H9 (cell line): ENCODE measurements around the gene CKB. TPM values are rescaled to one million over a fixed set of nuclear protein-coding genes. Genes with fewer than 3 reads are reported as not detected.

Source experiments
- DNase-seq: peaks from one replicate; pipeline ENCODE4 v3.0.0-alpha.2; 2017
- H2AFZ ChIP-seq: one replicate; pipeline ENCODE4 v1.6.1; 2013; ENCODE audit warnings: mild to moderate bottlenecking, low read length, control low read depth, moderate library complexity
- H2AK5ac ChIP-seq: 2 replicates; pipeline ENCODE4 v1.6.1; 2013; ENCODE audit warnings: low read length, control low read depth, mixed read lengths; ENCODE audit not compliant: insufficient read length
- H2BK120ac ChIP-seq: one replicate; pipeline ENCODE4 v1.6.1; 2013; ENCODE audit warnings: low read depth, mild to moderate bottlenecking, low read length, control low read depth, inconsistent platforms; ENCODE audit not compliant: poor library complexity, severe bottlenecking
- H2BK12ac ChIP-seq: 2 replicates; pipeline ENCODE4 v1.6.1; 2013; ENCODE audit warnings: low read length, control low read depth, mixed read lengths, low read depth; ENCODE audit not compliant: insufficient read length
- H2BK15ac ChIP-seq: 2 replicates; pipeline ENCODE4 v1.6.1; 2013; ENCODE audit warnings: low read depth, low read length, control low read depth
- H2BK20ac ChIP-seq: one replicate; pipeline ENCODE4 v1.6.1; 2013; ENCODE audit warnings: low read depth, mild to moderate bottlenecking, low read length, control low read depth, inconsistent platforms; ENCODE audit not compliant: poor library complexity, severe bottlenecking
- H2BK5ac ChIP-seq: 2 replicates; pipeline ENCODE4 v1.6.1; 2013; ENCODE audit warnings: low read length, control low read depth, mixed read lengths; ENCODE audit not compliant: insufficient read length
- H3K14ac ChIP-seq: 2 replicates; pipeline ENCODE4 v1.6.1; 2013; ENCODE audit warnings: low read length, control low read depth; ENCODE audit not compliant: insufficient read depth
- H3K18ac ChIP-seq: 2 replicates; pipeline ENCODE4 v1.6.1; 2013; ENCODE audit warnings: low read depth, mild to moderate bottlenecking, mixed read lengths, low read length, control low read depth; ENCODE audit not compliant: insufficient read length
- H3K23ac ChIP-seq: 2 replicates; pipeline ENCODE4 v1.6.1; 2013; ENCODE audit warnings: low read length, control low read depth, mixed read lengths, low read depth; ENCODE audit not compliant: insufficient read length
- H3K23me2 ChIP-seq: 2 replicates; pipeline ENCODE4 v1.6.1; 2013; ENCODE audit warnings: low read depth, mild to moderate bottlenecking, mixed read lengths, low read length, control low read depth; ENCODE audit not compliant: insufficient read length, poor library complexity, severe bottlenecking
- H3K27ac ChIP-seq: 2 replicates; pipeline ENCODE4 v1.5.1; 2013; ENCODE audit warnings: low read length, control low read depth, mixed read lengths, low read depth; ENCODE audit not compliant: insufficient read length
- H3K27me3 ChIP-seq: 2 replicates; pipeline ENCODE4 v1.6.1; 2013; ENCODE audit warnings: low read length, control low read depth, inconsistent platforms; ENCODE audit not compliant: insufficient read depth
- H3K4ac ChIP-seq: 2 replicates; pipeline ENCODE4 v1.6.1; 2013; ENCODE audit warnings: low read depth, mild to moderate bottlenecking, control low read depth, inconsistent platforms, low read length, moderate library complexity
- H3K4me1 ChIP-seq: 2 replicates; pipeline ENCODE4 v1.6.1; 2013; ENCODE audit warnings: low read length, control low read depth, inconsistent platforms; ENCODE audit not compliant: insufficient read depth
- H3K4me2 ChIP-seq: 2 replicates; pipeline ENCODE4 v1.6.1; 2013; ENCODE audit warnings: low read length, control low read depth, mixed read lengths; ENCODE audit not compliant: insufficient read length, insufficient read depth
- H3K56ac ChIP-seq: 2 replicates; pipeline ENCODE4 v1.6.1; 2013; ENCODE audit warnings: low read depth, mild to moderate bottlenecking, mixed read lengths, low read length, control low read depth; ENCODE audit not compliant: insufficient read length
- H3K79me1 ChIP-seq: 2 replicates; pipeline ENCODE4 v1.6.1; 2013; ENCODE audit warnings: low read depth, mild to moderate bottlenecking, moderate library complexity, low read length, control low read depth, inconsistent platforms; ENCODE audit not compliant: insufficient read depth, poor library complexity, severe bottlenecking
- H3K79me2 ChIP-seq: 2 replicates; pipeline ENCODE4 v1.6.1; 2013; ENCODE audit warnings: low read length, control low read depth, inconsistent platforms; ENCODE audit not compliant: insufficient read depth
- H3K9ac ChIP-seq: 2 replicates; pipeline ENCODE4 v1.6.1; 2013; ENCODE audit warnings: low read length, control low read depth, mixed read lengths; ENCODE audit not compliant: insufficient read length; ENCODE audit errors: extremely low read depth
- H3K9me3 ChIP-seq: one replicate; pipeline ENCODE4 v1.6.1; 2013; ENCODE audit warnings: low read depth, low read length, inconsistent platforms; ENCODE audit not compliant: control insufficient read depth
- H3T11ph ChIP-seq: one replicate; pipeline ENCODE4 v1.6.1; 2013; ENCODE audit warnings: mild to moderate bottlenecking, low read length, control low read depth, inconsistent platforms
- H4K20me1 ChIP-seq: one replicate; pipeline ENCODE4 v1.6.1; 2013; ENCODE audit not compliant: control insufficient read depth, insufficient read length, insufficient read depth
- H4K5ac ChIP-seq: 2 replicates; pipeline ENCODE4 v1.6.1; 2013; ENCODE audit warnings: low read depth, mild to moderate bottlenecking, mixed read lengths, low read length, control low read depth; ENCODE audit not compliant: insufficient read length
- H4K8ac ChIP-seq: replicated peaks from 2 replicates; pipeline ENCODE4 v1.6.1; 2013; ENCODE audit warnings: low read length, control low read depth, mixed read lengths, low read depth; ENCODE audit not compliant: insufficient read length
- H4K91ac ChIP-seq: 2 replicates; pipeline ENCODE4 v1.6.1; 2013; ENCODE audit warnings: low read depth, mild to moderate bottlenecking, moderate library complexity, mixed read lengths, low read length, control low read depth; ENCODE audit not compliant: insufficient read length
- H3K27ac Mint-ChIP-seq, 3 experiments: 2 replicates in 2 of 3; 3 replicates in 1 of 3; pipeline ENCODE4 v1.8.0; 2020 to 2021; ENCODE audit warnings: mixed read lengths in 3 of 3, mild to moderate bottlenecking in 1 of 3, moderate library complexity in 1 of 3
- H3K27me3 Mint-ChIP-seq: 2 replicates; pipeline ENCODE4 v1.8.0; 2021; ENCODE audit warnings: low read depth, mild to moderate bottlenecking, moderate library complexity, mixed read lengths
- H3K36me3 Mint-ChIP-seq, 3 experiments: 2 replicates in 2 of 3; 3 replicates in 1 of 3; pipeline ENCODE4 v1.8.0; 2020 to 2021; ENCODE audit warnings: low read depth in 3 of 3, mixed read lengths in 3 of 3; ENCODE audit not compliant: insufficient read depth in 1 of 3
- H3K4me1 Mint-ChIP-seq, 2 experiments: 2 replicates each; pipeline ENCODE4 v1.8.0; 2020; ENCODE audit warnings: mixed read lengths in 2 of 2
- H3K4me3 Mint-ChIP-seq, 2 experiments: 2 replicates in 1 of 2; 3 replicates in 1 of 2; pipeline ENCODE4 v1.8.0; 2020 to 2021; ENCODE audit warnings: mild to moderate bottlenecking in 2 of 2, mixed read lengths in 2 of 2, moderate library complexity in 1 of 2
- H3K9me3 Mint-ChIP-seq, 2 experiments: 2 replicates in 1 of 2; 3 replicates in 1 of 2; pipeline ENCODE4 v1.8.0; 2020; ENCODE audit warnings: mild to moderate bottlenecking in 2 of 2, mixed read lengths in 2 of 2, moderate library complexity in 1 of 2
- CTCF ChIP-seq: fragments of 200-600 bp; sonication (generic); conservative IDR thresholded peaks from 3 replicates; pipeline ENCODE4 v1.8.0; 2021; ENCODE audit warnings: antibody characterized with exemption, mild to moderate bottlenecking
- WGBS: extraction: QIAGEN DNeasy Blood & Tissue Kit; methylation state at CpG from one replicate; pipeline ENCODE4 v1.1.7; 2013; ENCODE audit warnings: missing lambda C conversion rate, low lambda C conversion rate, mixed read lengths; ENCODE audit not compliant: insufficient read length; ENCODE audit errors: extremely low coverage; 5-methylcytosine and 5-hydroxymethylcytosine counted together
- total RNA-seq: library from RNA; stranded (reverse); gene quantifications from 2 replicates; pipeline ENCODE4 v1.2.1, GENCODE V29; 2021

Gene CKB
- total RNA-seq, 1 experiment from 2014 or later = 517 TPM

GRCh38 chr14:103537175-103537990 is 14.8 kb upstream of the CKB start:
- H3K4me1 ChIP-seq = no peaks in the 10 kb centered on the region

More at GRCh38 chr14:103537175-103537990, 14.8 kb upstream of the CKB start:
- H4K5ac ChIP-seq = no peak overlapping the region
- Mint-ChIP-seq H3K4me1 (peaks cover 6 to 19% of the 10 kb centered on the region in 2 experiments), H3K4me3 (no peak overlapping the region), H3K9me3 (no peaks in the 10 kb centered on the region), H3K36me3 (peaks cover 0 to 2% (median 0%) of the 10 kb centered on the region in 3 experiments; a peak in 1 of 7 replicates), H3K27me3 (peaks cover 15% of the 10 kb centered on the region), H3K27ac (peak overlapping the region in 1 of 3 experiments; percentile 44; a peak in 1 of 7 replicates)
- no peak overlapping the region for H3T11ph ChIP-seq
- no peak overlapping the region for H3K4me2 ChIP-seq
- H3K23ac ChIP-seq = no peak overlapping the region
- H3K14ac ChIP-seq = no peak overlapping the region; the same call in 1 of the 2 replicates
- no peaks in the 10 kb centered on the region for H3K79me1 ChIP-seq
- H4K8ac ChIP-seq = no peak overlapping the region
- H3K18ac ChIP-seq = no peak overlapping the region
- H2BK120ac ChIP-seq = no peak overlapping the region
- peaks cover 2% of the 10 kb centered on the region for H3K23me2 ChIP-seq
- no CpG with 5 or more reads among the region's 18 CpGs for WGBS
- TF ChIP-seq CTCF = no peak
- no peaks in the 10 kb centered on the region for H3K27me3 ChIP-seq
- no peak overlapping the region for H4K91ac ChIP-seq
- H3K9me3 ChIP-seq = no peaks in the 10 kb centered on the region
- H2BK20ac ChIP-seq = no peak overlapping the region
- no peak overlapping the region for H2BK12ac ChIP-seq
- H2AK5ac ChIP-seq = no peak overlapping the region
- no peak overlapping the region for H3K4ac ChIP-seq
- H3K56ac ChIP-seq = no peak overlapping the region
- H2BK5ac ChIP-seq = no peak overlapping the region
- H2AFZ ChIP-seq = no peak overlapping the region
- H3K9ac ChIP-seq = no peak overlapping the region
- no peaks in the 10 kb centered on the region for H3K79me2 ChIP-seq
- no peaks in the 10 kb centered on the region for H4K20me1 ChIP-seq
- H2BK15ac ChIP-seq = no peak overlapping the region
- no peak for DNase-seq
- no peak overlapping the region for H3K27ac ChIP-seq
